Breast epithelium (tissue), 3 donors: ENCODE data around the gene OXCT2.
"Not testable (repeated sequence)": the region's sequence is repeated elsewhere in the genome, so short reads cannot be mapped to it uniquely, and the experiment has no call there.

Experiments used
- CTCF ChIP-seq, 3 donors: fragments of 450-650 bp; IDR thresholded peaks; one replicate each; pipeline ENCODE4 v1.5.1; 2016 to 2017; ENCODE audit warnings: antibody characterized with exemption in 3 of 3, mild to moderate bottlenecking in 3 of 3, moderate library complexity in 3 of 3
- POLR2A ChIP-seq: fragments of 450-650 bp; IDR thresholded peaks from one replicate; pipeline ENCODE4 v1.6.1; 2016; ENCODE audit warnings: antibody characterized with exemption, mild to moderate bottlenecking, moderate library complexity

GRCh38 chr1:39773369-39773979 lies 2.3 kb upstream of the OXCT2 start:
- not testable (repeated sequence) for TF ChIP-seq CTCF (IDR thresholded peaks at IDR 0.05); POLR2A
